GM10248 (cell line): ENCODE data around the gene ARL14.
A peak's percentile ranks its signal among the peaks of the same experiment; 100 is the strongest.

Experiments
- CTCF ChIA-PET: fragments of 300-600 bp; sonication (Branson Sonifier 250); formaldehyde crosslinking; extraction: SDS; loops from one replicate; lab custom pipeline; 2021; ENCODE audit warnings: antibody characterized with exemption; lab: Yijun Ruan, JAX
- POLR2A ChIA-PET: fragments of 350-650 bp; sonication (Branson Sonifier 250); formaldehyde crosslinking; extraction: SDS; loops from one replicate; lab custom pipeline; 2020; ENCODE audit warnings: antibody characterized with exemption; lab: Yijun Ruan, JAX
- DNase-seq: peaks from one replicate; pipeline ENCODE4 v3.0.0; 2012; ENCODE audit errors: extremely low spot score
- CTCF ChIP-seq: IDR thresholded peaks from 2 replicates; pipeline ENCODE4 v1.5.1; 2012; ENCODE audit warnings: mild to moderate bottlenecking, low read depth; ENCODE audit errors: extremely low read depth, missing control alignments, control extremely low read depth

Gene ARL14

GRCh38 chr3:160641665-160642309 lies 35.2 kb upstream of the ARL14 start:
- CTCF ChIA-PET, result no interaction called here
- TF ChIP-seq CTCF, result no peak
- POLR2A ChIA-PET, result no interaction called here
- no peak for DNase-seq

GRCh38 chr3:160643994-160644393 lies 33.0 kb upstream of the ARL14 start:
- no peak for TF ChIP-seq CTCF
- ChIA-PET POLR2A (no interaction called here), CTCF (interaction anchor here (1.0 to 1.5 kb wide), 3 partner anchors 9 to 44 kb away, joined by 3 read pairs; no protein-coding TSS in a partner anchor)
- DNase-seq, result no peak

- ChIA-PET POLR2A (no interaction called here), CTCF (interaction anchor here (1.0 to 1.5 kb wide), 2 partner anchors 9 to 10 kb away, joined by 3 read pairs; no protein-coding TSS in a partner anchor)
- DNase-seq, result no peak
- no peak for TF ChIP-seq CTCF
These were observed 32.5 kb upstream of the ARL14 start for GRCh38 chr3:160644491-160644890.

GRCh38 chr3:160648701-160649100 lies 28.3 kb upstream of the ARL14 start:
- no peak for TF ChIP-seq CTCF
- CTCF ChIA-PET, result interaction anchor here (1.6 to 1.8 kb wide), 3 partner anchors 9 to 14 kb away, joined by 4 to 8 read pairs (median 5); no protein-coding TSS in a partner anchor
- no peak for DNase-seq
- POLR2A ChIA-PET, result no interaction called here

- TF ChIP-seq CTCF, result no peak
- ChIA-PET POLR2A (no interaction called here), CTCF (interaction anchor here (1.6 to 1.7 kb wide), 2 partner anchors 11 to 625 kb away, joined by 3 to 5 read pairs; no protein-coding TSS in a partner anchor)
- DNase-seq, result no peak
These were observed 27.4 kb upstream of the ARL14 start for GRCh38 chr3:160649596-160649995.

- ChIA-PET CTCF (interaction anchor here (1.0 to 3.6 kb wide), 5 partner anchors 9 to 288 kb away, joined by 3 to 16 read pairs (median 5); no protein-coding TSS in a partner anchor), POLR2A (no interaction called here)
- no peak for DNase-seq
- TF ChIP-seq CTCF, result peak; percentile 19
These were observed 23.4 kb upstream of the ARL14 start for GRCh38 chr3:160653512-160653911.
